Small intestine (tissue), 7 donors: ENCODE data around the gene DDT. TPM values are rescaled to one million over a fixed set of nuclear protein-coding genes. Genes with fewer than 3 reads are reported as not detected.
"Not testable (repeated sequence)": the region's sequence is repeated elsewhere in the genome, so short reads cannot be mapped to it uniquely, and the experiment has no call there.

ENCODE experiments used
- DNase-seq, 2 donors: peaks; one replicate each; pipeline versions ENCODE4 v3.0.0 to v3.0.0-alpha.2; 2013
- FAIRE-seq: peaks from 2 replicates; lab custom pipeline; 2012; peaks lifted over from hg19 to GRCh38; lab: Jason Lieb, UNC
- H3K27ac ChIP-seq, 3 donors: one replicate each; pipeline ENCODE4 v1.5.1; 2013; ENCODE audit warnings: low read length in 2 of 3, mild to moderate bottlenecking in 2 of 3, control low read depth in 1 of 3, inconsistent platforms in 1 of 3, low read depth in 1 of 3, moderate library complexity in 1 of 3
- H3K27me3 ChIP-seq, 3 donors: one replicate each; pipeline ENCODE4 v1.6.1; 2013; ENCODE audit warnings: low read length in 3 of 3, inconsistent platforms in 1 of 3; ENCODE audit not compliant: control insufficient read depth in 3 of 3, insufficient read depth in 3 of 3
- H3K36me3 ChIP-seq, 3 donors: one replicate each; pipeline ENCODE4 v1.6.1; 2013; ENCODE audit warnings: low read length in 3 of 3, inconsistent platforms in 1 of 3, low read depth in 1 of 3, mild to moderate bottlenecking in 1 of 3, moderate library complexity in 1 of 3; ENCODE audit not compliant: control insufficient read depth in 3 of 3, insufficient read depth in 2 of 3
- H3K4me1 ChIP-seq, 3 donors: one replicate each; pipeline ENCODE4 v1.6.1; 2013; ENCODE audit warnings: low read length in 2 of 3, inconsistent platforms in 1 of 3, low read depth in 1 of 3, mild to moderate bottlenecking in 1 of 3, moderate library complexity in 1 of 3; ENCODE audit not compliant: control insufficient read depth in 3 of 3, insufficient read depth in 2 of 3
- H3K4me3 ChIP-seq, 3 donors: one replicate each; pipeline ENCODE4 v1.5.1; 2013; ENCODE audit warnings: low read length in 3 of 3, control low read depth in 1 of 3, inconsistent platforms in 1 of 3, low read depth in 1 of 3, mild to moderate bottlenecking in 1 of 3, moderate library complexity in 1 of 3
- H3K9me3 ChIP-seq, 2 donors: one replicate each; pipeline ENCODE4 v1.6.1; 2013; ENCODE audit warnings: low read depth in 1 of 2, low read length in 1 of 2; ENCODE audit not compliant: control insufficient read depth in 2 of 2, insufficient read depth in 1 of 2
- WGBS, 3 donors: extraction: QIAGEN DNeasy Blood & Tissue Kit; methylation state at CpG; one replicate each; pipeline ENCODE4 v1.1.7; 2013; 5-methylcytosine and 5-hydroxymethylcytosine counted together
- polyA plus RNA-seq, 4 donors: library from polyadenylated mRNA; stranded (reverse) in 3 of 4; unstranded in 1 of 4; fragments of 200-250 nt in 3 of 4; fragments of 120-200 nt in 1 of 4; gene quantifications; one replicate each; pipeline versions ENCODE4 v1.2.1 to v1.2.3, GENCODE V29; 2013
- donor health status: healthy with polysubstance abuse.
- donor health status: control.
- donor health status: control.
- donor health status: Bipolar disorder and iron deficiency.
- donor health status: healthy.

DDT gene
- polyA plus RNA-seq, 4 donors, result 144 to 876 (median 451) TPM

DNA sequence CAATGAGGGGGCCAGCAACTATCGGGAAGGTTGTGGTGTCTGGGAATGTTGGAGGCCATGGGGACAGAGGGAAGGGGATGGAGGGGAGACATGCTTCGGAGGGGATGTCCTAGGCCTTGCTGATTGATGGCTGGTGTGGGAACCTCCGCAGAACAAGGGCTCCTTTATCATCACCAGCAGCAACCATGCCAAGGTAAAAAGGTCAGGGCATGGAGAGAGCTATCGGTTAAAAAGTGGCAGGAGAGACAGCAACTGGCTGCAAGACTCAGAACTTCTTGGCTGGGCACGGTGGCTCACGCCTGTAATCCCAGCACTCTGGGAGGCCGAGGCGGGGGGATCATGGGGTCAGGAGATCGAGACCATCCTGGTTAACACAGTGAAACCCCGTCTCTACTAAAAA, 28.0 kb upstream of the DDT start:
- H3K27me3 ChIP-seq, result no peaks in the 10 kb centered on the region
- H3K27ac ChIP-seq, result no peak overlapping the region
- 78 to 84% (median 79%) methylated on average over 10 of the region's 10 CpGs for WGBS, 3 donors
- no peaks in the 10 kb centered on the region for H3K9me3 ChIP-seq
- no peak for DNase-seq
- no peak overlapping the region for H3K4me3 ChIP-seq
- H3K4me1 ChIP-seq, result no peaks in the 10 kb centered on the region
- no peak for FAIRE-seq
- H3K36me3 ChIP-seq, result no peaks in the 10 kb centered on the region

DNA sequence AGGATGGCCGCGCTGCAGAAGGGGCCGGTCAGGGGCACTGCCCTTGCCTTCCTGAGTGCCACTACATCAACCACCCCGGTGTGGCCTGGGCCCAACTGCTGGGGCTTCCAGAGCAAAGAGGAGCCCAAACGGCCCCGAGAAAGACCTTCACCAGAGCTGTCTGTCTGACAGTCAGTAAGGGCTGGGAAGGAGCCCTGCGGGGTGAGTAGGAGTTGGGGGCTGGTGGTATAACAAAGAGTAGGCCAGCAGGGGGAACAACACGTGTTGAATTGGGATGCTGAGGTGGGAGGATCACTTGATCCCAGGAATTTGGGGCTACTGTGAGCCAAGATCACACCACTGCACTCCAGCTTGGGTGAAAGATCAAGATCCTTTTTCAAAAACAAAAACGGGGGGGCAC, 27.1 kb upstream of the DDT start:
- no peak for FAIRE-seq
- no peaks in the 10 kb centered on the region for H3K27me3 ChIP-seq
- no peaks in the 10 kb centered on the region for H3K4me1 ChIP-seq
- 82 to 90% (median 86%) methylated on average over 6 to 9 of the region's 9 CpGs for WGBS, 3 donors
- H3K4me3 ChIP-seq, result no peak overlapping the region
- H3K9me3 ChIP-seq, result no peaks in the 10 kb centered on the region
- no peak overlapping the region for H3K27ac ChIP-seq
- DNase-seq, result no peak
- no peaks in the 10 kb centered on the region for H3K36me3 ChIP-seq

- WGBS, 3 donors, result 81 to 83% (median 82%) methylated on average over 7 of the region's 7 CpGs
- H3K27me3 ChIP-seq, H3K4me1 ChIP-seq, H3K9me3 ChIP-seq, DNase-seq, H3K27ac ChIP-seq, FAIRE-seq, H3K36me3 ChIP-seq, H3K4me3 ChIP-seq: not testable (repeated sequence)
Observed at GRCh38 chr22:23999779-24000178, 25.5 kb upstream of the DDT start.

DNA sequence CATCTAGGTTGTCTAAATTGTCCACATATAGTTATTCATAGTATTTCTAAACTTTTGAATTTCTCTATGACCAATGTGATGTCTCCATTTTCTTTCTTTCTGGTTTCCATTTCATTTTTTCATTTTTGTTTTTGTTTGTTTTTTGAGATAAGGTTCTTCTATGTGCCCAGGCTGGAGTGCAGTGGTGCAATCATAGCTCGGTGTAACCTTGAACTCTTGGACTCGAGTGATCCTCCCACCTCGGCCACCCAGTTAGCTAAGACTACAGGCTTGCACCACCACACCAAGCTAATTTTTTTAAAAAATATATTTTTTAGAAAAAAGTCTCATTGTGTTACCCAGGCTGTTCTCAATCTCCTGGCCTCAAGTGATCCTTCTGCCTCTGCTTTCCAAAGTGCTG, 22.9 kb upstream of the DDT start:
- FAIRE-seq, result no peak
- no peaks in the 10 kb centered on the region for H3K9me3 ChIP-seq
- 30 to 70% (median 43%) methylated on average over 3 of the region's 3 CpGs for WGBS, 3 donors

DNA sequence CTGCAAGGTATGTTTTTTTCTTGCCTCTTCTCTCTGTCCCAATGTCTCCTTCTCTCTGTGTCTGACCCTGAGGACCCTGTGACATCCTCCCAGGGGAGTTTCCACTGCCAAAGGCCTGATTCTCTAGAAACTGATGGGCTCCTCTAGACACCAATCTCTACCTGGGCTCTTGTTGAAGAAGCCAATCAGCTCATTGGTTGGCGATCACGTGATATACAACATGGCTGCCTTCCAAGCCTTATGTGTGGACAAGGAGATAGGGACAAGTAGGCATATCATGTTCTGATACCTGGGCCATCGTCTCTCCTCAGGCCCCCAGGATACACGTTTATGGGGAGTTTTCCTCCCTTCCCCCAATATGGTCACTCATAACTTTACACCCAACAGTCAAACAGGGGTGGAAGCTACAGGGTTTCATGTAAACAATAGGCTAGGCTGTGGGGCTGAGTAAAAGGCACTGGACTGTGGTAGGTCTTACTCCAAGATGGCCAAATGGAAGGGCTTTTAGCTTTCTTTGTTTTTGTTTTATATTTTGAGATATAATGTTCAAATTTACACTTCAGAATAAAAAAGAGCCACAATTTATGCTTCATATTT, 19.4 kb upstream of the DDT start:
- DNase-seq, H3K27me3 ChIP-seq, H3K4me3 ChIP-seq, FAIRE-seq, H3K9me3 ChIP-seq, H3K4me1 ChIP-seq, H3K36me3 ChIP-seq, H3K27ac ChIP-seq: not testable (repeated sequence)
- WGBS, 3 donors, result 55 to 85% (median 58%) methylated on average over 4 of the region's 4 CpGs

More for the DNA sequence above, 22.9 kb upstream of the DDT start:
- Histone ChIP-seq H3K36me3 (no peaks in the 10 kb centered on the region), H3K27me3 (no peaks in the 10 kb centered on the region), H3K4me3 (no peak overlapping the region), H3K4me1 (no peaks in the 10 kb centered on the region), H3K27ac (no peak overlapping the region)
- no peak for DNase-seq

- FAIRE-seq, H3K9me3 ChIP-seq, H3K4me1 ChIP-seq, H3K27me3 ChIP-seq, DNase-seq, H3K36me3 ChIP-seq, H3K27ac ChIP-seq, H3K4me3 ChIP-seq: not testable (repeated sequence)
- 71 to 78% (median 78%) methylated on average over 2 of the region's 2 CpGs for WGBS, 3 donors
Observed at GRCh38 chr22:23993080-23993479, 18.8 kb upstream of the DDT start.

DNA sequence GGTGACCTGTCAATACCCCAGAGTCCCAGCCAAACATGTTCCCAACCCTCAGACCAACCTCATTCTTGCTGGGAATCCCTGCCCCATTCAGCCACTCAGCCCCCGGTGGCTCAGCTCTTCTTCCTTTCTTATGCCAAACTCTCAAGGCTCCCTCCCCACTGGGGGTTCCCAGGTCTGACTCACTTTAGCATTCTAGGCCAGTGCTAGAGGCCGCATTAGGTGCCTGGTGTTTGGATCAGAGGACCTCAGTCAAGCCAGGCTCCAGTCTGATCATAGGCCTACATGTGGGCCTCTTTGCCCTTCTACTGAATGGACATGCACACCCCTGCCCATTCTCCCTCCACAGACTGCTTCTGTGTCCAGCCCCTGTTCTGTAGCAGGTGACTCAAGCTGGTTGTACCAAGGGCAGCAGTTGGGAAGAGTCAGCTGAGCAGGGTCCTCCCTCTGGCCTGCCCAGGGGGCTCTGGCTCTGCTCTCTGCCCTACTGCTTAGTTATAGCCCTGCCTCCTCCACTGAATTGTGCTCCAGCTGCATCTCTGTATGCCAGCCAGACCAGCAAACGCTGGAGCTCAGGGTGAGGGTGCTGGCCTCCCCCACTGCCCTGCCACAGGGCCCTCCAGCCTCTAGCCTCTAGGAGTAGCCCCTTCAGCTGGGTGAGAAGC, 15.5 kb upstream of the DDT start:
- FAIRE-seq, result not testable (repeated sequence)

DNA sequence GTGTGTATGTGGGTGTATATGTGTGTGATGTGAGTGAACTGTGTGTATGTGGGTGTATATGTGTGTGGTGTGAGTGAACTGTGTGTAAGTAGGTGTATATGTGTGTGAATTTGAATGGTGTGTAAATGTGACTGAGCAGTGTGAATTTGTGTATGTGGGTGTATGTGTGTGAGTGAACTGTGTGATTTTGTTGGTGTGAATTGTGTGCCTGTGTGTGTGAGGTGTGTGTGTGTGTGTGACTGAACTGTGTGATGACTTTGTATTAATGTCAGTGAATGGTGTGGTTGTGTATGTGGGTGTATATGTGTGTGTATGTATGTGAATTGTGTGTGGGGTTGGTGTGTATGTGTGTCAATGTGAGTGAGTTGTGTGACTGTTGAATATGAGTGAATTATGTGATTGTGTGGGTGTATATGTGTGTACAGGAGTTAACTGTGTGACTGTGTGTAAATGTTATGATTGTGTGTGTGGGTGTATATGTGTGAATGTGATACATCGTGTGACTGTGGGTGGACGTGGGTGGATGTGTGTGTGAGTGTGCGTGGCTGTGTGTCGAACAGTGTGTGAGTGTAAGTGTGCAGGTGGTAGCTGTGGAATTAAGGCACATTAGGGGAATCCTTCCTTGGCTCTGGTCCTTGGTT, 12.4 kb upstream of the DDT start:
- WGBS, 3 donors, result 66 to 88% methylated on average over 4 of the region's 4 CpGs; no CpG with 5 or more reads in 1 of the 3 donors
- not testable (repeated sequence) for H3K4me1 ChIP-seq, H3K36me3 ChIP-seq, H3K9me3 ChIP-seq, DNase-seq, H3K27ac ChIP-seq, H3K27me3 ChIP-seq, FAIRE-seq, H3K4me3 ChIP-seq

More for the DNA sequence above, 15.5 kb upstream of the DDT start:
- not testable (repeated sequence) for H3K27me3 ChIP-seq, H3K36me3 ChIP-seq, H3K9me3 ChIP-seq, H3K4me3 ChIP-seq, DNase-seq, H3K27ac ChIP-seq, H3K4me1 ChIP-seq
- 82 to 86% (median 85%) methylated on average over 2 of the region's 3 CpGs for WGBS, 3 donors
